DOHH2 (cell line): ENCODE results near the gene DPH3.

Experiments
- H3F3A ChIP-seq: fragments of 200-600 bp; sonication (generic), shearing (Covaris generic); 2 replicates; pipeline ENCODE4 v1.6.0; 2016; ENCODE audit warnings: antibody characterized with exemption, mild to moderate bottlenecking; ENCODE audit not compliant: control insufficient read depth, insufficient read depth
- H3K27ac ChIP-seq: fragments of 200-600 bp; sonication (generic); 2 replicates; pipeline ENCODE4 v1.5.1; 2014; ENCODE audit warnings: low read depth, mild to moderate bottlenecking, low read length, moderate library complexity
- H3K27me3 ChIP-seq: fragments of 200-600 bp; sonication (generic); 2 replicates; pipeline ENCODE4 v1.6.1; 2014; ENCODE audit warnings: mild to moderate bottlenecking, low read length, mixed read lengths; ENCODE audit not compliant: control insufficient read depth
- H3K36me3 ChIP-seq: fragments of 200-600 bp; sonication (generic); 2 replicates; pipeline ENCODE4 v1.6.1; 2014; ENCODE audit warnings: mild to moderate bottlenecking, low read length, moderate library complexity, mixed read lengths; ENCODE audit not compliant: control insufficient read depth
- H3K4me1 ChIP-seq: fragments of 200-600 bp; sonication (generic); 2 replicates; pipeline ENCODE4 v1.6.1; 2014; ENCODE audit warnings: mild to moderate bottlenecking, low read length, mixed read lengths; ENCODE audit not compliant: control insufficient read depth
- H3K4me2 ChIP-seq: fragments of 200-600 bp; sonication (generic); 2 replicates; pipeline ENCODE4 v1.6.0; 2014; ENCODE audit warnings: mild to moderate bottlenecking, low read length, moderate library complexity
- H3K4me3 ChIP-seq: fragments of 200-600 bp; sonication (generic); 2 replicates; pipeline ENCODE4 v1.5.1; 2014; ENCODE audit warnings: mild to moderate bottlenecking, low read length, mixed read lengths
- H3K79me2 ChIP-seq: fragments of 200-600 bp; sonication (generic); 2 replicates; pipeline ENCODE4 v1.6.1; 2014; ENCODE audit warnings: mild to moderate bottlenecking, low read length, mixed read lengths; ENCODE audit not compliant: control insufficient read depth
- H3K9me2 ChIP-seq: fragments of 200-600 bp; sonication (generic); replicated peaks from 2 replicates; pipeline ENCODE4 v1.6.1; 2014; ENCODE audit warnings: mild to moderate bottlenecking, low read length, mixed read lengths; ENCODE audit not compliant: control insufficient read depth
- H3K9me3 ChIP-seq: fragments of 200-600 bp; sonication (generic); 2 replicates; pipeline ENCODE4 v1.6.1; 2014; ENCODE audit warnings: antibody characterized with exemption, low read length, mixed read lengths; ENCODE audit not compliant: control insufficient read depth, insufficient read depth
- H4K20me1 ChIP-seq: fragments of 200-600 bp; sonication (generic); 2 replicates; pipeline ENCODE4 v1.6.0; 2014; ENCODE audit warnings: low read depth, mild to moderate bottlenecking, antibody characterized with exemption, low read length, moderate library complexity; ENCODE audit not compliant: control insufficient read depth, insufficient read depth
- EZH2phosphoT487 ChIP-seq: fragments of 200-600 bp; sonication (generic); IDR thresholded peaks from 2 replicates; pipeline ENCODE4 v1.6.1; 2017; ENCODE audit warnings: borderline replicate concordance, mild to moderate bottlenecking, antibody characterized with exemption, low read length, moderate library complexity, mixed read lengths
- TF ChIP-seq, protein P1 (sequence below): fragments of 200-600 bp; sonication (generic); IDR thresholded peaks from one replicate; pipeline ENCODE4 v1.5.1; 2014; ENCODE audit warnings: antibody characterized with exemption, mild to moderate bottlenecking, low read depth, low read length; ENCODE audit not compliant: poor library complexity, severe bottlenecking

DPH3 gene

DNA sequence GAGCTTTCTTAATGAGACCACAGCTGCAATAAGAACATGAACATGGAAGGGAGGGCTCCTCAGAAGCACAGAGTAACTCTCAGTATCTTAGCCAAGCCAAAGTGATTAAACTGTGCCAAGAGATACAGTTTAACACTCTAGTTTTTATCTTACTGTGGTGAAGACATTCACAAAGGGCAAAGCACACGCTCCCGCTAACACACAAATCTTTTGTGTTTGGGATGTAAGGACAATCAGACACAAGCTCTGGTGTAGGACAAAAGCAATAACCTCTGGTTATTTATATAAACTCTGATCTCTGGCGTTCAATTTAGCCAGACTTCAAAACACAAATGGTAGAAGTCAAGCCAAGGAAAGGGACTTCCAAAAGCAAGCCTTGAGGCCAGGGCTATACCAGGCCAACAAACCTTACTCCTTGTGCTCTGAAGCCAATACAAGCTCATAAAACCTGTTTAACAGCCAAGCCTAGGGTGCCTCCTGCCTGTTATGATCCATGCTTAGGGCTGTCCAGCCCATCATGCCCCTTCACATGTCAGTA lies 27.8 kb downstream of the DPH3 start:
- Histone ChIP-seq H3K79me2 (no peaks in the 10 kb centered on the region), H3K4me2 (no peak overlapping the region), H3K9me2 (no peaks in the 10 kb centered on the region), H3K27me3 (0 out of 2 replicates have a peak, but pooled peaks cover 2% of the 10 kb centered on the region), H3K36me3 (no peaks in the 10 kb centered on the region), H4K20me1 (no peaks in the 10 kb centered on the region), H3K27ac (no peak overlapping the region), H3K9me3 (no peaks in the 10 kb centered on the region), H3F3A (no peaks in the 10 kb centered on the region), H3K4me1 (no peaks in the 10 kb centered on the region), H3K4me3 (no peak overlapping the region)
- no peak for TF ChIP-seq EZH2phosphoT487
- TF ChIP-seq, protein P1, sequence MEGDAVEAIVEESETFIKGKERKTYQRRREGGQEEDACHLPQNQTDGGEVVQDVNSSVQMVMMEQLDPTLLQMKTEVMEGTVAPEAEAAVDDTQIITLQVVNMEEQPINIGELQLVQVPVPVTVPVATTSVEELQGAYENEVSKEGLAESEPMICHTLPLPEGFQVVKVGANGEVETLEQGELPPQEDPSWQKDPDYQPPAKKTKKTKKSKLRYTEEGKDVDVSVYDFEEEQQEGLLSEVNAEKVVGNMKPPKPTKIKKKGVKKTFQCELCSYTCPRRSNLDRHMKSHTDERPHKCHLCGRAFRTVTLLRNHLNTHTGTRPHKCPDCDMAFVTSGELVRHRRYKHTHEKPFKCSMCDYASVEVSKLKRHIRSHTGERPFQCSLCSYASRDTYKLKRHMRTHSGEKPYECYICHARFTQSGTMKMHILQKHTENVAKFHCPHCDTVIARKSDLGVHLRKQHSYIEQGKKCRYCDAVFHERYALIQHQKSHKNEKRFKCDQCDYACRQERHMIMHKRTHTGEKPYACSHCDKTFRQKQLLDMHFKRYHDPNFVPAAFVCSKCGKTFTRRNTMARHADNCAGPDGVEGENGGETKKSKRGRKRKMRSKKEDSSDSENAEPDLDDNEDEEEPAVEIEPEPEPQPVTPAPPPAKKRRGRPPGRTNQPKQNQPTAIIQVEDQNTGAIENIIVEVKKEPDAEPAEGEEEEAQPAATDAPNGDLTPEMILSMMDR: no peak

GRCh38 chr3:16236030-16236639 lies 28.6 kb downstream of the DPH3 start:
- H3K4me1 ChIP-seq: no peaks in the 10 kb centered on the region
- H3K9me2 ChIP-seq: no peaks in the 10 kb centered on the region
- no peaks in the 10 kb centered on the region for H4K20me1 ChIP-seq
- H3K36me3 ChIP-seq: no peaks in the 10 kb centered on the region
- H3K27me3 ChIP-seq: 0 out of 2 replicates have a peak, but pooled peaks cover 2% of the 10 kb centered on the region
- no peak overlapping the region for H3K27ac ChIP-seq
- TF ChIP-seq EZH2phosphoT487: no peak
- TF ChIP-seq, protein P1: no peak
- H3K9me3 ChIP-seq: no peaks in the 10 kb centered on the region
- no peak overlapping the region for H3K4me2 ChIP-seq
- no peak overlapping the region for H3K4me3 ChIP-seq
- no peaks in the 10 kb centered on the region for H3K79me2 ChIP-seq
- H3F3A ChIP-seq: no peaks in the 10 kb centered on the region

DNA sequence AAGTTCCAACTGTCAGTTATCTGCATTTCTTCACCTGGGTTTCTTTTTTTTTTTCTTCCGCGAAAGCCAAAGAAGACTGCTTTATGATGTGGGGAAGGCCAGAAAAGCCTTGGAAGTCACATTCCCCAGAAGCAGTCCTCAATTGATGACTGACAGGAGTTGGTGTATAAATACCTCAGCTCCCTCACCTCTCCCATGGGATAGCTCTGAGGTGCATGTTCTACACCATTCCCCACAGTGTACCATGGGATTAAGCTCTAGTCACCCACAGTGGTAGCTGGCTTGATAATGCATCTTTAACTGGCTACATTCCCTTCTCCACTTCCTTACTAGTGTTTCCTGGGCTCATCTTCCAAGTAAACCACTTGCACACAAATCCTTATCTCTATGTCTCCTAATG lies 30.5 kb downstream of the DPH3 start:
- H3K27ac ChIP-seq: no peak overlapping the region
- no peaks in the 10 kb centered on the region for H3F3A ChIP-seq
- no peaks in the 10 kb centered on the region for H4K20me1 ChIP-seq
- H3K79me2 ChIP-seq: no peaks in the 10 kb centered on the region
- H3K27me3 ChIP-seq: peaks cover 2% of the 10 kb centered on the region; the same call in 1 of the 2 replicates
- TF ChIP-seq EZH2phosphoT487: no peak
- TF ChIP-seq, protein P1: no peak
- no peak overlapping the region for H3K4me3 ChIP-seq
- no peak overlapping the region for H3K4me2 ChIP-seq
- H3K36me3 ChIP-seq: no peaks in the 10 kb centered on the region
- no peaks in the 10 kb centered on the region for H3K9me3 ChIP-seq
- no peaks in the 10 kb centered on the region for H3K9me2 ChIP-seq
- H3K4me1 ChIP-seq: no peaks in the 10 kb centered on the region
